H1 (cell line): ENCODE measurements around the gene SPINK14. TPM values are rescaled to one million over a fixed set of nuclear protein-coding genes. Genes with fewer than 3 reads are reported as not detected.

Experiments used
- polyA plus RNA-seq, 7 experiments: library from polyadenylated mRNA; depleted of rRNA in 3 of 7; stranded (reverse) in 5 of 7; unstranded in 2 of 7; fragments of >200 nt in 5 of 7; fragments of 200-250 nt in 2 of 7; gene quantifications; 1 replicate in 5 of 7; 2 replicates in 1 of 7; 4 replicates in 1 of 7; pipeline versions ENCODE4 v1.2.1 to v1.2.3, GENCODE V29; 2011 to 2013; ENCODE audit warnings: missing spikeins in 2 of 7, mixed read lengths in 2 of 7
- small RNA-seq: library from polyadenylated mRNA; stranded (forward); fragments of <200 nt; extraction: miRNeasy Mini kit (QIAGEN cat#:217004); gene quantifications from one replicate; pipeline ENCODE3, GENCODE V24; 2013; ENCODE audit not compliant: insufficient read depth
- total RNA-seq: library from RNA; stranded (reverse); fragmentation: NEBNext Ultra II Directional; extraction: Animal tissue kit (Norgen Biotek cat#: 25700); gene quantifications from 2 replicates; pipeline ENCODE4 v1.2.1, GENCODE V29; 2021

Gene SPINK14
- total and polyA plus RNA-seq, 2 of the 8 experiments (the other 6 are each of a cell fraction or from before 2014, with no cell fraction given) = not detected

Small RNA genes lying within 50 kb of the gene (small RNA-seq; reads per million reads assigned to genes)
- not detected for gene HMGN1P16

Other genes starting within 250 kb of the SPINK14 start
- 2.0 and 2.2 TPM in 2 replicates for gene SPINK5, start 104.6 kb upstream of the SPINK14 start, total RNA-seq
- gene SPINK5, start 104.6 kb upstream of the SPINK14 start, polyA plus RNA-seq (2011; rRNA removed) = 0.97 and 1.4 TPM in 2 replicates
- gene SPINK6, start 34.5 kb downstream of the SPINK14 start, total RNA-seq = not detected in 2 replicates
- not detected in 2 replicates for gene SPINK6, start 34.5 kb downstream of the SPINK14 start, polyA plus RNA-seq (2011; rRNA removed)
- gene MARCOL, start 70.0 kb downstream of the SPINK14 start, total RNA-seq = not detected in 2 replicates
- not detected in 2 replicates for gene MARCOL, start 70.0 kb downstream of the SPINK14 start, polyA plus RNA-seq (2011; rRNA removed)
- gene SPINK13, start 100.2 kb downstream of the SPINK14 start, total RNA-seq = not detected in 2 replicates
- not detected in 2 replicates for gene SPINK13, start 100.2 kb downstream of the SPINK14 start, polyA plus RNA-seq (2011; rRNA removed)
- not detected in 2 replicates for gene SPINK7, start 143.9 kb downstream of the SPINK14 start, total RNA-seq
- gene SPINK7, start 143.9 kb downstream of the SPINK14 start, polyA plus RNA-seq (2011; rRNA removed) = not detected in 2 replicates
- not detected in 2 replicates for gene SPINK9, start 167.0 kb downstream of the SPINK14 start, total RNA-seq
- not detected in 2 replicates for gene SPINK9, start 167.0 kb downstream of the SPINK14 start, polyA plus RNA-seq (2011; rRNA removed)
- gene FBXO38, start 215.4 kb downstream of the SPINK14 start, total RNA-seq = 31.5 and 34.3 TPM in 2 replicates
- gene FBXO38, start 215.4 kb downstream of the SPINK14 start, polyA plus RNA-seq (2011; rRNA removed) = 9.0 and 9.1 TPM in 2 replicates